ENCODE measurements around the gene TBCCD1. TPM values are rescaled to one million over a fixed set of nuclear protein-coding genes. Genes with fewer than 3 reads are reported as not detected.

Gene TBCCD1
- total and polyA plus RNA-seq, 2 of the 4 experiments (the other 2 are of a cell fraction): 7.9 to 19.7 TPM

- H3K27ac ChIP-seq (ENCODE audit: insufficient read depth, low read length): peak overlapping the region; percentile 58; the same call in 1 of the 2 replicates
- POLR2A ChIA-PET (ENCODE audit: unreplicated experiment): interaction anchor here (0.6 kb wide), 1 partner anchor 639 kb away, joined by 4 read pairs; no protein-coding TSS in a partner anchor
- peak overlapping the region; percentile 72 for H3K14ac ChIP-seq (replicated peaks; ENCODE audit: low read depth, low read length)
- H3K4ac ChIP-seq (ENCODE audit: low read depth, low read length): peak overlapping the region; percentile 75
- H2AFZ ChIP-seq (replicated peaks; ENCODE audit: low read length, poor library complexity): peak overlapping the region; percentile 100
- H4K20me1 ChIP-seq (ENCODE audit: insufficient read depth, low read length): no peaks in the 10 kb centered on the region
- H3K56ac ChIP-seq (ENCODE audit: extremely low read depth, insufficient read depth, low read length): no peak overlapping the region
- TF ChIP-seq MAZ (IDR thresholded peaks at IDR 0.05; ENCODE audit: borderline replicate concordance, low read depth, low read length): no peak
- no peak for TF ChIP-seq MAFK (IDR thresholded peaks at IDR 0.05; ENCODE audit: low read depth, low read length)
- TF ChIP-seq CHD1 (IDR thresholded peaks at IDR 0.05; ENCODE audit: low read depth, low read length): no peak
- TF ChIP-seq ELK1 (IDR thresholded peaks at IDR 0.05; ENCODE audit: borderline replicate concordance, low read depth, low read length): no peak
- H4K91ac ChIP-seq (ENCODE audit: insufficient read depth, low read depth, low read length): 0 out of 2 replicates have a peak overlapping the region, but pooled peaks have one; percentile 9
- CTCF ChIA-PET: interaction anchor here (1.0 kb wide), 1 partner anchor 46 kb away, joined by 5 read pairs; no protein-coding TSS in a partner anchor
- H2BK20ac ChIP-seq (ENCODE audit: low read depth, low read length): no peak overlapping the region
- no peaks in the 10 kb centered on the region for H3K9me3 ChIP-seq (ENCODE audit: control insufficient read depth, insufficient read depth, low read length)
- no TSS peak for BruUV-seq (replicated peaks)
- peak overlapping the region; percentile 65 for H3K23ac ChIP-seq (ENCODE audit: low read depth, low read length)
- H2BK120ac ChIP-seq (ENCODE audit: low read depth, low read length): no peak overlapping the region
- H3K4me1 ChIP-seq (ENCODE audit: control insufficient read depth, insufficient read depth, low read length): peaks cover 6% of the 10 kb centered on the region; the same call in 1 of the 2 replicates
- WGBS, 2 experiments (ENCODE audit: extremely low coverage in 2 of 2, insufficient read length in 1 of 2): 28% methylated on average over 6 of the region's 21 CpGs; no CpG with 5 or more reads in 1 of the 2 experiments
- H2AK5ac ChIP-seq (ENCODE audit: low read depth, low read length): no peak overlapping the region; the same call in none of the 2 replicates
- H3K27me3 ChIP-seq (ENCODE audit: control insufficient read depth, insufficient read depth, low read length): no peaks in the 10 kb centered on the region
- DNase-seq: no peak
- H3K79me1 ChIP-seq (ENCODE audit: low read depth in 1 of 2, low read length in 2 of 2): peaks cover 19 to 42% of the 10 kb centered on the region in 2 experiments
- peak overlapping the region; percentile 88 for H2AK9ac ChIP-seq (replicated peaks; ENCODE audit: low read depth, low read length, poor library complexity)
- in situ Hi-C loops (cut with MboI; ENCODE audit: low sequenced_read_pairs): no loop called here
- no peak for ATAC-seq (ENCODE audit: low read depth)
- H3K4me3 ChIP-seq (ENCODE audit: insufficient read depth, low read depth, low read length): peak overlapping the region; percentile 81
- peak overlapping the region; percentile 23 to 61; a peak in 3 of 4 replicates for H4K8ac ChIP-seq (ENCODE audit: low read depth in 2 of 2, low read length in 2 of 2)
- peak overlapping the region; percentile 61 for H3K9ac ChIP-seq (ENCODE audit: low read depth, low read length)
- intact Hi-C loops (cut with micrococcal nuclease): loop anchor here (10.0 kb wide), 1 partner anchor 214 kb away; the partner anchor contains the start of gene EIF4A2
- peak overlapping the region; percentile 28; the same call in 1 of the 2 replicates for H4K5ac ChIP-seq (ENCODE audit: low read depth, low read length)
- 0 out of 2 replicates have a peak, but pooled peaks cover 2% of the 10 kb centered on the region for H3K9me1 ChIP-seq (ENCODE audit: insufficient read depth, low read length)
- dilution Hi-C loops (cut with HindIII; ENCODE audit: low sequenced_read_pairs, unreplicated experiment): no loop called here
- peaks cover 7% of the 10 kb centered on the region for H3K36me3 ChIP-seq (ENCODE audit: control insufficient read depth, insufficient read depth, low read length)
- H3K18ac ChIP-seq (ENCODE audit: low read depth, low read length): no peak overlapping the region
- H3K4me2 ChIP-seq (ENCODE audit: low read depth, low read length): peak overlapping the region; percentile 100
- no peak overlapping the region for H2BK5ac ChIP-seq (ENCODE audit: low read depth, low read length, poor library complexity, severe bottlenecking)
- no peak overlapping the region for H2BK15ac ChIP-seq (ENCODE audit: low read depth, low read length)
Measured at GRCh38 chr3:186570941-186571643, 4.0 kb upstream of the TBCCD1 start.

Data from IMR-90 (cell line).